Activated T-helper 17 cell treated with anti-CD3 and anti-CD28 coated beads, Interleukin-2, amount 50 U/mL, for 72 hours (primary cell): Measurements from ENCODE around the gene RAB39A. TPM values are rescaled to one million over a fixed set of nuclear protein-coding genes. Genes with fewer than 3 reads are reported as not detected.
"Not testable (repeated sequence)": the region's sequence is repeated elsewhere in the genome, so short reads cannot be mapped to it uniquely, and the experiment has no call there.

Experiments
- ATAC-seq: fragments of 150-1000 bp; cut with Tn5 transposase; replicated peaks from 2 replicates; pipeline ENCODE4 v1.10.0; 2021; ENCODE audit warnings: mild to moderate bottlenecking, moderate library complexity
- H3K27ac Mint-ChIP-seq: one replicate; pipeline ENCODE4 v1.8.0; 2022; ENCODE audit warnings: mixed read lengths
- H3K27me3 Mint-ChIP-seq: one replicate; pipeline ENCODE4 v1.8.0; 2022; ENCODE audit warnings: mixed read lengths
- H3K36me3 Mint-ChIP-seq: one replicate; pipeline ENCODE4 v1.8.0; 2022; ENCODE audit warnings: low read depth, mild to moderate bottlenecking, mixed read lengths
- H3K4me1 Mint-ChIP-seq: one replicate; pipeline ENCODE4 v1.8.0; 2022; ENCODE audit warnings: mixed read lengths
- H3K4me3 Mint-ChIP-seq: one replicate; pipeline ENCODE4 v1.8.0; 2022; ENCODE audit warnings: mild to moderate bottlenecking, mixed read lengths
- H3K9me3 Mint-ChIP-seq: one replicate; pipeline ENCODE4 v1.8.0; 2022; ENCODE audit warnings: mixed read lengths
- total RNA-seq, 2 donors: library from RNA; stranded (reverse); gene quantifications; one replicate each; pipeline ENCODE4 v1.2.3, GENCODE V29; 2022

Gene RAB39A, protein sequence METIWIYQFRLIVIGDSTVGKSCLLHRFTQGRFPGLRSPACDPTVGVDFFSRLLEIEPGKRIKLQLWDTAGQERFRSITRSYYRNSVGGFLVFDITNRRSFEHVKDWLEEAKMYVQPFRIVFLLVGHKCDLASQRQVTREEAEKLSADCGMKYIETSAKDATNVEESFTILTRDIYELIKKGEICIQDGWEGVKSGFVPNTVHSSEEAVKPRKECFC
- total RNA-seq, result 1 to 10 TPM; 2.5 to 3.1 TPM

DNA sequence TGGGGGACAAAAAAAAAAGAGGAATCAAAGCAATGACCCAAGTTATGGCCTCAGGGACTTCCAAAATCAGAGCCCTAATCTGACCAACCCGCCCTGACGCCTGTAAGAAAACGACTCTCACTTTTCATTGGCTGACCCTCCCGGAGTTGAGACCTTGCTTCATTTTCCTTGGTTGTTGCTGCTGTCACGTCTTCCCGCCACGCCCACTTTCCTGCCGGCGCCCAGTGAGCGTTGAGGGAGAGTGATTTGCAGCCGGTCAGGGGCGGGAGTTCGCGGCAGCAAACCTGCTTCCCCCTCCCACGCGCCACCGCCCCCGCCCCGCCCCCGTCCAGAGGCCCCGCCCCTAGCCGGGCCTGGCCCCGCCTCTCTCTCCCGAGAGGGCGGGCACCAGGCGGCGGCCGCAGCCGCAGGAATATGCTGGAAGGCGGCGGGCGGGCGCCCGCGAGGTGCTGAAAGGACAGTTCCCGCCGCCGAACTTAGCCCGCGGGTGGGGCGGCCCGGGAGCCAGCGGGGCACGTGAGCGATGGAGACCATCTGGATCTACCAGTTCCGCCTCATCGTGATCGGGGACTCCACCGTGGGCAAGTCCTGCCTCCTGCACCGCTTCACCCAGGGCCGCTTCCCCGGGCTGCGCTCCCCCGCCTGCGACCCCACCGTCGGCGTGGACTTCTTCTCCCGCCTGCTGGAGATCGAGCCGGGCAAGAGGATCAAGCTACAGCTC lies at the start of gene RAB39A:
Gene RAB39A (plus strand): TSS at position 403 of the 721 bp plus-strand sequence. CDS start 121 bp downstream, at position 524.
- H3K4me1 Mint-ChIP-seq, result peaks cover 4% of the 10 kb centered on the region
- peaks cover 5% of the 10 kb centered on the region for H3K36me3 Mint-ChIP-seq
- H3K27me3 Mint-ChIP-seq, result peaks cover 32% of the 10 kb centered on the region
- peak within 1 kb of the TSS; percentile 97 for H3K4me3 Mint-ChIP-seq
- ATAC-seq, result peak; percentile 84
- H3K9me3 Mint-ChIP-seq, result peaks cover 3% of the 10 kb centered on the region
- H3K27ac Mint-ChIP-seq, result peak within 1 kb of the TSS; percentile 79

DNA sequence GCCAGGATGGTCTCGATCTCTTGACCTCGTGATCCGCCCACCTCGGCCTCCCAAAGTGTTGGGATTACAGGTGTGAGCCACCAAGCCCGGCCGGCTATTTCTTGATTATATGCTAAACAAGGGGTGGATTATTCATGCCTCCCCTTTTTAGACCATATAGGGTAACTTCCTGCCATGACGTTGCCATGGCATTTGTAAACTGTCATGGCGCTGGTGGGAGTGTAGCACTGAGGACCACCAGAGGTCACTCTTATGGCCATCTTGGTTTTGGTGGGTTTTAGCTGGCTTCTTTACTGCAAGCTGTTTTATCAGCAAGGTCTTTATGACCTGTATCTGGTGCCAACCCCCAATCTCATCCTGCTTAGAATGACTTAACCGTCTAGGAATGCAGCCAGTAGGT lies 46.8 kb upstream of the RAB39A start:
- not testable (repeated sequence) for H3K4me1 Mint-ChIP-seq, H3K4me3 Mint-ChIP-seq, H3K36me3 Mint-ChIP-seq, H3K27me3 Mint-ChIP-seq, H3K9me3 Mint-ChIP-seq, ATAC-seq, H3K27ac Mint-ChIP-seq

DNA sequence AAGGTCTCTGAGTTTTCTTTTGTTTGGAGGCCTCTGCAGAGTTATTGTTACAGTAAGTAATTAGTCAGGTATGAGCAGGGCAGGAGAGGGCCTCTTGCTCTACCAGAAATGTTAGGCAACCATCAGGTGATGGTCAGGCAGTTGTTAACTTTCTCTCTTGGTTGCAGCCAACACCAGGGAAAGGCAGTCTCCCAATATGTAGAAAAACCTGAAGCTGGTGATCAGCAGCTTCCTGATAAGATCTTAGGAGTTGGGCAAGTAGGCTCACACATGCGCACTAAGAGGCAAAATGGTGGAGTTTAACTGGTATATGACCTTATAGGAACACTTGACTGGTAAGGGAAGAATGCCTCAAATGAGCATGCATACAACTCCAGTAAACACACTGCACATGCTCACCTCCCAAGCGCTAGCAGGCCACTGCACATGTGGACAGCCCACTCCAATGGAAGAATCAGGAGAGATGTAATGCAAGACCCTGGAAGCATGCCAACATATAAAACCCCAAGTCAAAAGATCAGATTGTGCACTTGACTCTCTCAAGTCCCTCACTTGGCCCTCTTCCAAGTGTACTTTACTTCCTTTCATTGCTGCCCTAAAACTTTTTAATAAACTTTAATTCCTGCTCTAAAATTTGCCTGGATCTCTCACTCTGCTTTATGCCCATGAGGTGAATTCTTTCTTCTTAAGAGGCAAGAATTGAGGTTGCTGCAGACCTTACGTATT lies 46.0 kb upstream of the RAB39A start:
- Mint-ChIP-seq H3K36me3 (no peaks in the 10 kb centered on the region), H3K27me3 (peaks cover 6% of the 10 kb centered on the region), H3K4me1 (no peaks in the 10 kb centered on the region), H3K9me3 (no peaks in the 10 kb centered on the region), H3K4me3 (no peak overlapping the region), H3K27ac (no peak overlapping the region)
- no peak for ATAC-seq

DNA sequence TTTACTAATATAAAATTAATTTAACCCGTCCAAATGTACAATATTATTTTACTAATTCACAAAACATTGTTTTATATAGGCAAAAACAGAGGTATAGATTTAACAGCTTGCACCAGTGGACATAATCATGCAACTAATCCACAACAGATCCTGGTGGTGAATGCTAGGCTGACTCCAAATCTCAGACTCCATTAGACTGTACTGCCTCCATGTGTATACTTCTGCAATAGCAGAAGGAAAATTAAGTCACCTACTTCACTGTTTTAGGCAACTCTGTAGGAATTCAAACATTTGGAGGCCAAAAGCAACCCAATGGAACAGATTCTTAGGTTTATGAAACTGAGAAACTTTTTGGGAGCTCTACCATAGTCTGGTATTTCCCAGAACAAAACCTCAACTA lies 30.0 kb upstream of the RAB39A start:
- Mint-ChIP-seq H3K27ac (no peak overlapping the region), H3K27me3 (peaks cover 5% of the 10 kb centered on the region), H3K9me3 (no peaks in the 10 kb centered on the region), H3K4me1 (no peaks in the 10 kb centered on the region), H3K36me3 (no peaks in the 10 kb centered on the region), H3K4me3 (no peak overlapping the region)
- peak; percentile 77 for ATAC-seq

DNA sequence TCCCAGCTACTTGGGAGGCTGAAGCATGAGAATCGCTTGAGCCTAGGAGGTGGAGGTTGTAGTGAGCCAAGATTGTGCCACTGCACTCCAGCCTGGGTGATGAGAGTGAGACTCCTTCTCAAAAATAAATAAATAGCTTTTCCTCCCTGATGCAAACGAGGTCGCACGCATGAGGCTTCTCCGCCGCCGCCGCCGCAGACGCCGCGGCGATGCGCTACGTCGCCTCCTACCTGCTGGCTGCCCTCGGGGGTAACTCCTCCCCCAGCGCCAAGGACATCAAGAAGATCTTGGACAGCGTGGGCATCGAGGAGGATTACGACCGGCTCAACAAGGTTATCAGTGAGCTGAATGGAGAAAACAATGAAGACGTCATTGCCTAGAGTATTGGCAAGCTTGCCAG lies 20.0 kb upstream of the RAB39A start:
- no peak overlapping the region for H3K27ac Mint-ChIP-seq
- H3K4me1 Mint-ChIP-seq, result no peaks in the 10 kb centered on the region
- H3K36me3 Mint-ChIP-seq, result no peaks in the 10 kb centered on the region
- ATAC-seq, result no peak
- peaks cover 11% of the 10 kb centered on the region for H3K27me3 Mint-ChIP-seq
- H3K9me3 Mint-ChIP-seq, result no peaks in the 10 kb centered on the region
- no peak overlapping the region for H3K4me3 Mint-ChIP-seq

DNA sequence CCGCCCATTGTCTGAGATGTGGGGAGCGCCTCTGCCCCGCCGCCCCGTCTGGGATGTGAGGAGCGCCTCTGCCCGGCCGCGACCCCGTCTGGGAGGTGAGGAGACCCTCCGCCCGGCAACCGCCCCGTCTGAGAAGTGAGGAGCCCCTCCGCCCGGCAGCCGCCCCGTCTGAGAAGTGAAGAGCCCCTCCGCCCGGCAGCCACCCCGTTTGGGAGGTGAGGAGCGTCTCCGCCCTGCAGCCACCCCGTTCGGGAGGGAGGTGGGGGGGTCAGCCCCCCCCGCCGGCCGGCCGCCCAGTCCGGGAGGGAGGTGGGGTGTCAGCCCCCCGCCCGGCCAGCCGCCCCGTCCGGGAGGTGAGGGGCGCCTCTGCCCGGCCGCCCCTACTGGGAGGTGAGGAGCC lies 15.8 kb upstream of the RAB39A start:
- H3K4me1 Mint-ChIP-seq, H3K4me3 Mint-ChIP-seq, H3K9me3 Mint-ChIP-seq, H3K36me3 Mint-ChIP-seq, ATAC-seq, H3K27ac Mint-ChIP-seq: not testable (repeated sequence)
- peaks cover 13% of the 10 kb centered on the region for H3K27me3 Mint-ChIP-seq

DNA sequence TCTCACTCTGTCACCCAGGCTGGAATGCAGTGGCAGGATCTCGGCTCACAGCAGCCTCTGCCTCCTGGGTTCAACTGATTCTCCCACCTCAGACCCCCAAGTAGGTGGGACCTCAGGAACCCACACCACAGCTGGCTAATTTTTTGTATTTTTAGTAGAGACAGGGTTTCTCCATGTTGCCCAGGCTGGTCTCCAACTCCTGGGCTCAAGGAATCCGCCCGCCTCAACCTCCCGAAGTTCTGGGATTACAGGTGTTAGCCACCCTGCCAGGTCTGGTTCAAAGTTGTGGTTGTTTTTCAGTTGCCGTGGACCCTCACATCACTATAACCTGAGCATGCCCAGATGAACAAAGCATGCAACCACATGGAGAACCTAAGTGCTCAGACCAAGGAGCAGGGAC lies 13.0 kb upstream of the RAB39A start:
- H3K9me3 Mint-ChIP-seq, result no peaks in the 10 kb centered on the region
- no peak overlapping the region for H3K27ac Mint-ChIP-seq
- no peak for ATAC-seq
- H3K4me1 Mint-ChIP-seq, result peaks cover 5% of the 10 kb centered on the region
- H3K27me3 Mint-ChIP-seq, result peaks cover 12% of the 10 kb centered on the region
- no peak overlapping the region for H3K4me3 Mint-ChIP-seq
- no peaks in the 10 kb centered on the region for H3K36me3 Mint-ChIP-seq

DNA sequence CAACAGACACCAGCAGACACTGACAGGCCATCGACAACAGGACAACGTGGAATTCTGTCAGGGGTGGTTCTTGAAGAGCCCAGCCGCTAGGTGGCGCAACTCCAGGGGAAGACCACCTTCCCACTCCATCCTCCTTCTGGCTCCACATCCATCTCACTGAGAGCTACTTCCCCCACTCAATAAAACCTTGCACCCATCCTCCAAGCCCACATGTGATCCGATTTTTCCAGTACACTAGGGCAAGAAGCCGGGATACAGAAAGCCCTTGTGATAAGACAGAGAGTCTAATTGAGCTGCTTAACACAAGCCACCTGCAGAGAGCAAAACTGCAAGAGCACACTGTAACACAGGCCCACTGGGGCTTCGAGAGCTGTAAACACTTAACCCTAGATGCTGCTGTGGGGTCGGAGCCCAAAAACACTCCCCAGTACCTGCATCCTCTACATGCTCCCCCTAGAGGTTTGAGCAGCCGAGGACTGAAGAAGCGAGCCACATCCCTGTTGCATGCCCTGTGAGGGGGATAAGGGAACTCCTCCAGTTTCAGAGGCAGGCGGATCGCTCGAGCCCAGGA lies 11.5 kb upstream of the RAB39A start:
- ATAC-seq, result peak; percentile 52

DNA sequence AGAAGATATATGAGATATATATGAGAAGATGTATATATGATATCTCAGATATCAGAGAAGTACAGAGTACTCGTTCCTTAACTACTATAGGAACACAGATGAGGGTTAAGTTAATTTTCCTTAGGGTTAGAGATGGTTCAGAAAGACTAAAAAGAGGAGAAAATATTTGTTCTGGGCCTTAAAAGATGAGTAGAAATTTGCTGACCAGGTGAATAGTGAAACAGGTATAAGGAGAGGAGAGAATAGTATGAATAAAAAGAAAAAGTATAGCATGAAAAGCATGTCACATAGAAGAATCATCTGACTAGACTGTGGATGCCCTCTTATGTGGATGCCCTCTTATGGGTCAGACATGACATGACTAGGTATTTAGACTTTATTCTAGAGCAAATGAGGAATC lies 6.3 kb upstream of the RAB39A start:
- Mint-ChIP-seq H3K36me3 (no peaks in the 10 kb centered on the region), H3K4me1 (no peaks in the 10 kb centered on the region), H3K9me3 (no peaks in the 10 kb centered on the region), H3K4me3 (no peak overlapping the region), H3K27ac (no peak overlapping the region), H3K27me3 (peaks cover 32% of the 10 kb centered on the region)
- no peak for ATAC-seq

More for the DNA sequence above, 11.5 kb upstream of the RAB39A start:
- H3K27ac Mint-ChIP-seq, result no peak overlapping the region
- peaks cover 5% of the 10 kb centered on the region for H3K4me1 Mint-ChIP-seq
- H3K36me3 Mint-ChIP-seq, result no peaks in the 10 kb centered on the region
- H3K4me3 Mint-ChIP-seq, result no peak overlapping the region
- peaks cover 9% of the 10 kb centered on the region for H3K27me3 Mint-ChIP-seq
- H3K9me3 Mint-ChIP-seq, result no peaks in the 10 kb centered on the region

DNA sequence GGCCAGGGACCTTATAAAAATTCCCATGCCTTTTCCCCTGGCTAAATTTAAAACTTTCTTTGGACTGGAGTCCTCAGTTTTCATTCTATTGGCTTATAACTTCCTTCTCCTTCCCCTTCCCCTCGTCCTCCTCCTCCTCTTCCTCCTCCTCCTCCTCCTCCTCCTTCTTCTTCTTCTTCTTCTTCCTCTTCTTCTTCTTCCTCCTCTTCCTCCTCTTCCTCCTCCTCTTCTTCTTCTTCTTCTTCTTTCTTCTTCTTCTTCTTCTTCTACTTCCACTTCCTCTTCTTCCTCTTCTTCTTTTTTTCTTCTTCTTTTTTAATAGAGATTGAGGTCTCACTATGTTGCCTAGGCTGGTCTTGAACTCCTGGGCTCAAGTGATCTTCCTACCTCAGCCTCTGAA lies 4.7 kb upstream of the RAB39A start:
- H3K27me3 Mint-ChIP-seq, result peaks cover 32% of the 10 kb centered on the region
- H3K9me3 Mint-ChIP-seq, H3K36me3 Mint-ChIP-seq, ATAC-seq, H3K27ac Mint-ChIP-seq, H3K4me3 Mint-ChIP-seq, H3K4me1 Mint-ChIP-seq: not testable (repeated sequence)

DNA sequence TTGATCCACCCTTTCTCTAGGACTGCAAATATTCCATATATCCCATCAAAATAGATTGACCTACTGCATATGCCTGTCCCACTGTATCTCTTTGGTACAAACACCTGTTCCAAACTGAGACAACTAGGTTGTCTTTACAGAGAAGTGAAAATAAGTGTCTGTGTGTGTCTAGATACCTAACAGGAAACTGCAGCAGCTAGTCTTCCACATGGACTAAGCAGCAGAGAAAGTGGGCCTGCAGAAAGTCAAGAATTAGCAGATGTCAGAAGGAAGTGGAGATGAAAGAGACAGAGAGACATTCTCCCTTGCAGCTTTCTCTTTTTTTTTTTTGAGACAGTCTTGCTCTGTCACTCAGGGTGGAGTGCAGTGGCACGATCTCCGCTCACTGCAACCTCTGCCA lies 3.9 kb upstream of the RAB39A start:
- Mint-ChIP-seq H3K27me3 (peaks cover 34% of the 10 kb centered on the region), H3K36me3 (peaks cover 5% of the 10 kb centered on the region), H3K4me1 (no peaks in the 10 kb centered on the region), H3K9me3 (no peaks in the 10 kb centered on the region), H3K4me3 (no peak overlapping the region), H3K27ac (no peak overlapping the region)
- no peak for ATAC-seq

DNA sequence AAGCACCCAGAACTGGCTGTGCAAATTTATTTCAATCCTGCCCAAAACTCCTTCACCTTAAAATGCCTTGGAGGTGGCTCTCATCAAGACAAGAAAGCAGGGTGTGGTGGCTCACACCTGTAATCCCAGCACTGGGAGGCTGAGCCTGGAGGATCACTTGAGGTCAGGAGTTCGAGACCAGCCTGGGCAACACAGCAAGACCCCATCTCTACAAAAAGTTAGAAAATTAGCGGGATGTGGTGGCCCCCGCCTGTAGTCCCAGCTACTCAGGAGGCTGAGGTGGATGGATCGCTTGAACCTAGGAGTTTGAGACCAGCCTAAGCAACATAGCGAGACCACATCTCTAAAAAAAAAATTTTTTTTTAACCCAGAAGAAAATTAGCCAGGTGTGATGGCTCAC lies 689 bp upstream of the RAB39A start:
- Mint-ChIP-seq H3K27me3 (peaks cover 38% of the 10 kb centered on the region), H3K9me3 (peaks cover 3% of the 10 kb centered on the region), H3K27ac (no peak overlapping the region), H3K36me3 (peaks cover 5% of the 10 kb centered on the region), H3K4me3 (peak overlapping the region; percentile 97), H3K4me1 (peaks cover 4% of the 10 kb centered on the region)
- no peak for ATAC-seq

DNA sequence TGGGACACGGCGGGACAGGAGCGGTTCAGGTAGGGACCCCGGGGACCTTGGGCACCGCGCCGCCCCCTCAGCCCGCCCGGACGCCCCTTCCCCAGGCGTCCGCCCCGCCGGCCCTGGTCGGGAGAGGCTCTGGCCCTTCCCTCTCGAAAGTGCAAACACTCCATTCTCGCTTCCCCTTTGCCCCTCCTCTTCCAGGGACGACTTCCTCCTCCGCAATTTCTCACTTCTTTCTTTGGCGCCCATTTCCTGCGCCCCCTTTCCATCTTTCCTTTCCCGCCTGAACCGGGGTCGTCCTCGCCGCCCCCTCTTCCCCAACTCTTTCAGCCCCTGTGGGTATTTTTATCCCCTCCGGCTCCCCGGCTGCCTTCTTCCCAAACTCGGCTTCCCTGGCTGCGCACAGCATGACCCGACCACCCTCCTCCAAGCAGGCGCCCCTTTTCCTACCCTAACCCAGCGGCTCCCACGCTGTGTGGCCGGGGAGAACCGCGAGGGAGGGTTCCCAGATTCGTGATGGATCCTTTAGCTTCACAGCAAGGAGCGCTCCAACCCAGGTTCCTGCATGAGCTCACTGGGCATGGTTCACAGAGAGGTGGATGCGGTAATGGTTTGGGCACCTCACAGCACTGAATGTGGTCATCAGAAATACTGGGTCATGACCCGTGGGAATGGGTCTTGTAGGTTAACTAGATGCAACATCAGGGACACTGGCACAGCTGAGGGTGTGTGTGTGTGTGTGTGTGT lies 689 bp downstream of the RAB39A start:
- ATAC-seq, result peak; percentile 59

DNA sequence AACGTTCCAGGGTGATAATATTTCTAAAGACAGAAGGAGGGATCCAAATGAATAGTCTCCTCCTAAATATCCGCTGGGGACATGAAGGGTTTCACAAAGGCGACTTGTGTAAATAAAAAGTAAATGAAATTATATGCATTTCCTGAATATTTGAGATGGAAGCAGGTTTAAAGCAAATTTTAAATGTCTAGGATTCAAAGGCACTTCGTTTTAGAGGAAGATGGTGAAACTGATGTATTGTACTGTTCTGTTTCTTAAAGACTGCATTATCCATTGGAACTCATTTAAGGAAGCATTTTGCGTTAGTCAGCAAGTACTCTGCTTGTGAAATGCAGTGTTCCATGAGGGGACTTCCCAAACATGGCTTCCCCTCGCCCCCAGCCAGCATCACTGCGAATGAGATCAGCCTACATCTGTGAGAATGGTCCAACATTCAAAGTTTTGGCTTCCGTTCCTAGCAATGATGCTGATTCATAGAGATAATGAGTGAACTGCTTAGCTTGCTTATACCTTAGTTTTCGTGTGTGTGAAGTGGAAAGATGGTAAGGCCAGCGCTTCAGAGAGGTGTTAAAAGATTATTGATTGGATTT lies 1.5 kb downstream of the RAB39A start:
- ATAC-seq, result peak; percentile 55
- Mint-ChIP-seq H3K27me3 (peaks cover 23% of the 10 kb centered on the region), H3K4me1 (peaks cover 4% of the 10 kb centered on the region), H3K9me3 (peaks cover 3% of the 10 kb centered on the region), H3K27ac (peak overlapping the region; percentile 79), H3K4me3 (peak overlapping the region; percentile 97), H3K36me3 (peaks cover 5% of the 10 kb centered on the region)

More for the DNA sequence above, 689 bp downstream of the RAB39A start:
- Mint-ChIP-seq H3K4me1 (peaks cover 4% of the 10 kb centered on the region), H3K27me3 (peaks cover 28% of the 10 kb centered on the region), H3K4me3 (peak overlapping the region; percentile 97), H3K27ac (peak overlapping the region; percentile 79), H3K9me3 (peaks cover 3% of the 10 kb centered on the region), H3K36me3 (peaks cover 5% of the 10 kb centered on the region)
